Neural cell (in vitro differentiated cells): ENCODE data around the gene AFTPH.

Experiments
- CTCF ChIP-seq: fragments of 450-650 bp; IDR thresholded peaks from 2 replicates; pipeline ENCODE4 v1.5.1; 2014; ENCODE audit warnings: antibody characterized with exemption, mild to moderate bottlenecking, moderate library complexity; ENCODE audit not compliant: poor library complexity, severe bottlenecking
- EP300 ChIP-seq: fragments of 450-650 bp; conservative IDR thresholded peaks from 2 replicates; pipeline ENCODE4 v1.6.1; 2014; ENCODE audit warnings: antibody characterized with exemption, mild to moderate bottlenecking, moderate library complexity; ENCODE audit not compliant: poor library complexity, severe bottlenecking
- EZH2 ChIP-seq: fragments of 200-600, 300-800 bp; shearing (Covaris generic), sonication (generic); IDR thresholded peaks from 2 replicates; pipeline ENCODE4 v1.6.1; 2014; ENCODE audit warnings: antibody characterized with exemption, low read length, borderline replicate concordance, mild to moderate bottlenecking; ENCODE audit not compliant: insufficient read depth, poor library complexity, severe bottlenecking
- POLR2AphosphoS5 ChIP-seq: IDR thresholded peaks from 2 replicates; pipeline ENCODE4 v1.6.1; 2012
- RAD21 ChIP-seq: fragments of 450-650 bp; conservative IDR thresholded peaks from 2 replicates; pipeline ENCODE4 v1.6.1; 2014; ENCODE audit warnings: antibody characterized with exemption, mild to moderate bottlenecking, moderate library complexity
- SMC3 ChIP-seq: fragments of 450-650 bp; conservative IDR thresholded peaks from 2 replicates; pipeline ENCODE4 v1.6.1; 2014; ENCODE audit warnings: antibody characterized with exemption, mild to moderate bottlenecking, moderate library complexity; ENCODE audit not compliant: poor library complexity
- TF ChIP-seq, protein P1 (sequence below): IDR thresholded peaks from 2 replicates; pipeline ENCODE4 v1.6.1; 2012; ENCODE audit warnings: borderline replicate concordance

DNA sequence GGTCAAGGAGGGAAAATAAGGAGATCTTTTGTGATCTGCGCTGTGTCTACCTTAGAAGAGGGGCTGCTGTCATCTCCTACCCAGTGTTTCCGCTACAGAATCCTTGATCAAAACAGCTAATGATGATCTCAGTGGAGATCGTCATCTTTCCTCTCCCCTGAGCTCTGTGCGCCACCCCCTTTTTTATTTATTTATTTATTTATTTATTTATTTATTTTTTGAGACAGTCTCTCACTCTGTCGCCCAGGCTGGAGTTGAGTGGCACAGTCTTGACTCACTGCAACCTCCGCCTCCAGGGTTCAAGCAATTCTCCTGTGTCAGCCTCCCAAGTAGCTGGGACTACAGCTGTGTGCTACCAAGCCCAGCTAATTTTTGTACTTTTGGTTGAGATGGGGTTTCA is 74.1 kb downstream of the AFTPH start:
- TF ChIP-seq CTCF (no peak), EZH2 (no peak), EP300 (no peak), RAD21 (no peak), POLR2AphosphoS5 (no peak), SMC3 (no peak)
- TF ChIP-seq, protein P1, sequence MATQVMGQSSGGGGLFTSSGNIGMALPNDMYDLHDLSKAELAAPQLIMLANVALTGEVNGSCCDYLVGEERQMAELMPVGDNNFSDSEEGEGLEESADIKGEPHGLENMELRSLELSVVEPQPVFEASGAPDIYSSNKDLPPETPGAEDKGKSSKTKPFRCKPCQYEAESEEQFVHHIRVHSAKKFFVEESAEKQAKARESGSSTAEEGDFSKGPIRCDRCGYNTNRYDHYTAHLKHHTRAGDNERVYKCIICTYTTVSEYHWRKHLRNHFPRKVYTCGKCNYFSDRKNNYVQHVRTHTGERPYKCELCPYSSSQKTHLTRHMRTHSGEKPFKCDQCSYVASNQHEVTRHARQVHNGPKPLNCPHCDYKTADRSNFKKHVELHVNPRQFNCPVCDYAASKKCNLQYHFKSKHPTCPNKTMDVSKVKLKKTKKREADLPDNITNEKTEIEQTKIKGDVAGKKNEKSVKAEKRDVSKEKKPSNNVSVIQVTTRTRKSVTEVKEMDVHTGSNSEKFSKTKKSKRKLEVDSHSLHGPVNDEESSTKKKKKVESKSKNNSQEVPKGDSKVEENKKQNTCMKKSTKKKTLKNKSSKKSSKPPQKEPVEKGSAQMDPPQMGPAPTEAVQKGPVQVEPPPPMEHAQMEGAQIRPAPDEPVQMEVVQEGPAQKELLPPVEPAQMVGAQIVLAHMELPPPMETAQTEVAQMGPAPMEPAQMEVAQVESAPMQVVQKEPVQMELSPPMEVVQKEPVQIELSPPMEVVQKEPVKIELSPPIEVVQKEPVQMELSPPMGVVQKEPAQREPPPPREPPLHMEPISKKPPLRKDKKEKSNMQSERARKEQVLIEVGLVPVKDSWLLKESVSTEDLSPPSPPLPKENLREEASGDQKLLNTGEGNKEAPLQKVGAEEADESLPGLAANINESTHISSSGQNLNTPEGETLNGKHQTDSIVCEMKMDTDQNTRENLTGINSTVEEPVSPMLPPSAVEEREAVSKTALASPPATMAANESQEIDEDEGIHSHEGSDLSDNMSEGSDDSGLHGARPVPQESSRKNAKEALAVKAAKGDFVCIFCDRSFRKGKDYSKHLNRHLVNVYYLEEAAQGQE = no peak
